ENCODE results near the gene SORCS2.

Gene SORCS2

GRCh38 chr4:7736436-7737267 is 544.3 kb downstream of the SORCS2 start:
- Mint-ChIP-seq H3K27ac (no peak overlapping the region), H3K9me3 (no peaks in the 10 kb centered on the region), H3K4me3 (no peak overlapping the region), H3K4me1 (ENCODE audit: low read depth in 2 of 2) (no peaks in the 10 kb centered on the region), H3K27me3 (peaks cover 0 to 18% of the 10 kb centered on the region in 2 donors), H3K36me3 (ENCODE audit: insufficient read depth) (no peaks in the 10 kb centered on the region)
- no peak for DNase-seq
- ATAC-seq (replicated peaks) = no peak

- DNase-seq (no peak), ATAC-seq (replicated peaks) (no peak)
- no peak overlapping the region for H3K27ac Mint-ChIP-seq
- peaks cover 0 to 18% of the 10 kb centered on the region in 2 donors for H3K27me3 Mint-ChIP-seq
- no peak overlapping the region for H3K4me3 Mint-ChIP-seq
- H3K36me3 Mint-ChIP-seq (ENCODE audit: insufficient read depth) = no peaks in the 10 kb centered on the region
- no peaks in the 10 kb centered on the region for H3K9me3 Mint-ChIP-seq
- no peaks in the 10 kb centered on the region for H3K4me1 Mint-ChIP-seq (ENCODE audit: low read depth in 2 of 2)
Observed at GRCh38 chr4:7737268-7737645, 544.9 kb downstream of the SORCS2 start.

- ATAC-seq (replicated peaks) (no peak), DNase-seq (no peak)
- Mint-ChIP-seq H3K27ac (no peak overlapping the region), H3K27me3 (peaks cover 0 to 18% of the 10 kb centered on the region in 2 donors), H3K36me3 (ENCODE audit: insufficient read depth) (no peaks in the 10 kb centered on the region), H3K9me3 (no peaks in the 10 kb centered on the region), H3K4me3 (no peak overlapping the region), H3K4me1 (ENCODE audit: low read depth in 2 of 2) (no peaks in the 10 kb centered on the region)
Observed at GRCh38 chr4:7737752-7738457, 545.6 kb downstream of the SORCS2 start.

- H3K4me3 Mint-ChIP-seq = no peak overlapping the region
- H3K4me1 Mint-ChIP-seq (ENCODE audit: low read depth in 2 of 2) = no peaks in the 10 kb centered on the region
- DNase-seq (no peak), ATAC-seq (replicated peaks) (peak; percentile 33)
- H3K27ac Mint-ChIP-seq = no peak overlapping the region
- no peaks in the 10 kb centered on the region for H3K9me3 Mint-ChIP-seq
- peaks cover 0 to 15% of the 10 kb centered on the region in 2 donors for H3K27me3 Mint-ChIP-seq
- H3K36me3 Mint-ChIP-seq (ENCODE audit: insufficient read depth) = no peaks in the 10 kb centered on the region
Observed at GRCh38 chr4:7738458-7739076, 546.2 kb downstream of the SORCS2 start.

- DNase-seq (no peak), ATAC-seq (replicated peaks) (no peak)
- Mint-ChIP-seq H3K9me3 (no peaks in the 10 kb centered on the region), H3K36me3 (ENCODE audit: insufficient read depth) (no peaks in the 10 kb centered on the region), H3K4me1 (ENCODE audit: low read depth in 2 of 2) (no peaks in the 10 kb centered on the region), H3K27ac (no peak overlapping the region), H3K4me3 (no peak overlapping the region), H3K27me3 (peaks cover 0 to 10% of the 10 kb centered on the region in 2 donors)
Observed at GRCh38 chr4:7739077-7739917, 547.0 kb downstream of the SORCS2 start.

- peaks cover 0 to 4% of the 10 kb centered on the region in 2 donors for H3K27me3 Mint-ChIP-seq
- no peaks in the 10 kb centered on the region for H3K4me1 Mint-ChIP-seq (ENCODE audit: low read depth in 2 of 2)
- H3K27ac Mint-ChIP-seq = no peak overlapping the region
- no peak overlapping the region for H3K4me3 Mint-ChIP-seq
- H3K9me3 Mint-ChIP-seq = no peaks in the 10 kb centered on the region
- ATAC-seq (replicated peaks) (no peak), DNase-seq (no peak)
- H3K36me3 Mint-ChIP-seq (ENCODE audit: insufficient read depth) = no peaks in the 10 kb centered on the region
Observed at GRCh38 chr4:7739918-7740865, 547.9 kb downstream of the SORCS2 start.

GRCh38 chr4:7740866-7741525 is 548.7 kb downstream of the SORCS2 start:
- Mint-ChIP-seq H3K27ac (no peak overlapping the region), H3K4me3 (no peak overlapping the region), H3K27me3 (no peaks in the 10 kb centered on the region), H3K9me3 (no peaks in the 10 kb centered on the region), H3K36me3 (ENCODE audit: insufficient read depth) (no peaks in the 10 kb centered on the region), H3K4me1 (ENCODE audit: low read depth in 2 of 2) (no peaks in the 10 kb centered on the region)
- DNase-seq (no peak), ATAC-seq (replicated peaks) (no peak)

- Mint-ChIP-seq H3K9me3 (no peaks in the 10 kb centered on the region), H3K27ac (no peak overlapping the region), H3K27me3 (no peaks in the 10 kb centered on the region), H3K36me3 (ENCODE audit: insufficient read depth) (no peaks in the 10 kb centered on the region), H3K4me3 (no peak overlapping the region), H3K4me1 (ENCODE audit: low read depth in 2 of 2) (no peaks in the 10 kb centered on the region)
- ATAC-seq (replicated peaks) (no peak), DNase-seq (no peak)
Observed at GRCh38 chr4:7741946-7742806, 549.8 kb downstream of the SORCS2 start.

GRCh38 chr4:7742807-7743280 is 550.5 kb downstream of the SORCS2 start:
- Mint-ChIP-seq H3K4me1 (ENCODE audit: low read depth in 2 of 2) (no peaks in the 10 kb centered on the region), H3K9me3 (no peaks in the 10 kb centered on the region), H3K4me3 (no peak overlapping the region), H3K27me3 (no peaks in the 10 kb centered on the region), H3K36me3 (ENCODE audit: insufficient read depth) (no peaks in the 10 kb centered on the region), H3K27ac (no peak overlapping the region)
- DNase-seq = no peak
- ATAC-seq (replicated peaks) = no peak

- Mint-ChIP-seq H3K4me1 (ENCODE audit: low read depth in 2 of 2) (no peaks in the 10 kb centered on the region), H3K27me3 (no peaks in the 10 kb centered on the region), H3K36me3 (ENCODE audit: insufficient read depth) (no peaks in the 10 kb centered on the region), H3K9me3 (no peaks in the 10 kb centered on the region), H3K4me3 (no peak overlapping the region), H3K27ac (peak overlapping the region in 1 of 2 donors; percentile 7)
- no peak for DNase-seq
- ATAC-seq (replicated peaks) = no peak
Observed at GRCh38 chr4:7744142-7744804, 551.9 kb downstream of the SORCS2 start.

- Mint-ChIP-seq H3K4me3 (no peak overlapping the region), H3K9me3 (no peaks in the 10 kb centered on the region), H3K27ac (no peak overlapping the region), H3K4me1 (ENCODE audit: low read depth in 2 of 2) (peaks cover 0 to 2% of the 10 kb centered on the region in 2 donors), H3K36me3 (ENCODE audit: insufficient read depth) (no peaks in the 10 kb centered on the region), H3K27me3 (no peaks in the 10 kb centered on the region)
- no peak for DNase-seq
- ATAC-seq (replicated peaks) = no peak
Observed at GRCh38 chr4:7745301-7745885, 553.1 kb downstream of the SORCS2 start.
